H9 (cell line): Measurements from ENCODE around the gene GOLGA1. TPM values are rescaled to one million over a fixed set of nuclear protein-coding genes. Genes with fewer than 3 reads are reported as not detected.

Experiments used
- DNase-seq: peaks from one replicate; pipeline ENCODE4 v3.0.0-alpha.2; 2017
- H2AFZ ChIP-seq: one replicate; pipeline ENCODE4 v1.6.1; 2013; ENCODE audit warnings: mild to moderate bottlenecking, low read length, control low read depth, moderate library complexity
- H2AK5ac ChIP-seq: 2 replicates; pipeline ENCODE4 v1.6.1; 2013; ENCODE audit warnings: low read length, control low read depth, mixed read lengths; ENCODE audit not compliant: insufficient read length
- H2BK120ac ChIP-seq: one replicate; pipeline ENCODE4 v1.6.1; 2013; ENCODE audit warnings: low read depth, mild to moderate bottlenecking, low read length, control low read depth, inconsistent platforms; ENCODE audit not compliant: poor library complexity, severe bottlenecking
- H2BK12ac ChIP-seq: 2 replicates; pipeline ENCODE4 v1.6.1; 2013; ENCODE audit warnings: low read length, control low read depth, mixed read lengths, low read depth; ENCODE audit not compliant: insufficient read length
- H2BK15ac ChIP-seq: 2 replicates; pipeline ENCODE4 v1.6.1; 2013; ENCODE audit warnings: low read depth, low read length, control low read depth
- H2BK20ac ChIP-seq: one replicate; pipeline ENCODE4 v1.6.1; 2013; ENCODE audit warnings: low read depth, mild to moderate bottlenecking, low read length, control low read depth, inconsistent platforms; ENCODE audit not compliant: poor library complexity, severe bottlenecking
- H2BK5ac ChIP-seq: 2 replicates; pipeline ENCODE4 v1.6.1; 2013; ENCODE audit warnings: low read length, control low read depth, mixed read lengths; ENCODE audit not compliant: insufficient read length
- H3K14ac ChIP-seq: 2 replicates; pipeline ENCODE4 v1.6.1; 2013; ENCODE audit warnings: low read length, control low read depth; ENCODE audit not compliant: insufficient read depth
- H3K18ac ChIP-seq: 2 replicates; pipeline ENCODE4 v1.6.1; 2013; ENCODE audit warnings: low read depth, mild to moderate bottlenecking, mixed read lengths, low read length, control low read depth; ENCODE audit not compliant: insufficient read length
- H3K23ac ChIP-seq: 2 replicates; pipeline ENCODE4 v1.6.1; 2013; ENCODE audit warnings: low read length, control low read depth, mixed read lengths, low read depth; ENCODE audit not compliant: insufficient read length
- H3K23me2 ChIP-seq: 2 replicates; pipeline ENCODE4 v1.6.1; 2013; ENCODE audit warnings: low read depth, mild to moderate bottlenecking, mixed read lengths, low read length, control low read depth; ENCODE audit not compliant: insufficient read length, poor library complexity, severe bottlenecking
- H3K27ac ChIP-seq: 2 replicates; pipeline ENCODE4 v1.5.1; 2013; ENCODE audit warnings: low read length, control low read depth, mixed read lengths, low read depth; ENCODE audit not compliant: insufficient read length
- H3K27me3 ChIP-seq: 2 replicates; pipeline ENCODE4 v1.6.1; 2013; ENCODE audit warnings: low read length, control low read depth, inconsistent platforms; ENCODE audit not compliant: insufficient read depth
- H3K4ac ChIP-seq: 2 replicates; pipeline ENCODE4 v1.6.1; 2013; ENCODE audit warnings: low read depth, mild to moderate bottlenecking, control low read depth, inconsistent platforms, low read length, moderate library complexity
- H3K4me1 ChIP-seq: 2 replicates; pipeline ENCODE4 v1.6.1; 2013; ENCODE audit warnings: low read length, control low read depth, inconsistent platforms; ENCODE audit not compliant: insufficient read depth
- H3K4me2 ChIP-seq: 2 replicates; pipeline ENCODE4 v1.6.1; 2013; ENCODE audit warnings: low read length, control low read depth, mixed read lengths; ENCODE audit not compliant: insufficient read length, insufficient read depth
- H3K56ac ChIP-seq: 2 replicates; pipeline ENCODE4 v1.6.1; 2013; ENCODE audit warnings: low read depth, mild to moderate bottlenecking, mixed read lengths, low read length, control low read depth; ENCODE audit not compliant: insufficient read length
- H3K79me1 ChIP-seq: 2 replicates; pipeline ENCODE4 v1.6.1; 2013; ENCODE audit warnings: low read depth, mild to moderate bottlenecking, moderate library complexity, low read length, control low read depth, inconsistent platforms; ENCODE audit not compliant: insufficient read depth, poor library complexity, severe bottlenecking
- H3K79me2 ChIP-seq: 2 replicates; pipeline ENCODE4 v1.6.1; 2013; ENCODE audit warnings: low read length, control low read depth, inconsistent platforms; ENCODE audit not compliant: insufficient read depth
- H3K9ac ChIP-seq: 2 replicates; pipeline ENCODE4 v1.6.1; 2013; ENCODE audit warnings: low read length, control low read depth, mixed read lengths; ENCODE audit not compliant: insufficient read length; ENCODE audit errors: extremely low read depth
- H3K9me3 ChIP-seq: one replicate; pipeline ENCODE4 v1.6.1; 2013; ENCODE audit warnings: low read depth, low read length, inconsistent platforms; ENCODE audit not compliant: control insufficient read depth
- H3T11ph ChIP-seq: one replicate; pipeline ENCODE4 v1.6.1; 2013; ENCODE audit warnings: mild to moderate bottlenecking, low read length, control low read depth, inconsistent platforms
- H4K20me1 ChIP-seq: one replicate; pipeline ENCODE4 v1.6.1; 2013; ENCODE audit not compliant: control insufficient read depth, insufficient read length, insufficient read depth
- H4K5ac ChIP-seq: 2 replicates; pipeline ENCODE4 v1.6.1; 2013; ENCODE audit warnings: low read depth, mild to moderate bottlenecking, mixed read lengths, low read length, control low read depth; ENCODE audit not compliant: insufficient read length
- H4K8ac ChIP-seq: replicated peaks from 2 replicates; pipeline ENCODE4 v1.6.1; 2013; ENCODE audit warnings: low read length, control low read depth, mixed read lengths, low read depth; ENCODE audit not compliant: insufficient read length
- H4K91ac ChIP-seq: 2 replicates; pipeline ENCODE4 v1.6.1; 2013; ENCODE audit warnings: low read depth, mild to moderate bottlenecking, moderate library complexity, mixed read lengths, low read length, control low read depth; ENCODE audit not compliant: insufficient read length
- H3K27ac Mint-ChIP-seq, 3 experiments: 2 replicates in 2 of 3; 3 replicates in 1 of 3; pipeline ENCODE4 v1.8.0; 2020 to 2021; ENCODE audit warnings: mixed read lengths in 3 of 3, mild to moderate bottlenecking in 1 of 3, moderate library complexity in 1 of 3
- H3K27me3 Mint-ChIP-seq: 2 replicates; pipeline ENCODE4 v1.8.0; 2021; ENCODE audit warnings: low read depth, mild to moderate bottlenecking, moderate library complexity, mixed read lengths
- H3K36me3 Mint-ChIP-seq, 3 experiments: 2 replicates in 2 of 3; 3 replicates in 1 of 3; pipeline ENCODE4 v1.8.0; 2020 to 2021; ENCODE audit warnings: low read depth in 3 of 3, mixed read lengths in 3 of 3; ENCODE audit not compliant: insufficient read depth in 1 of 3
- H3K4me1 Mint-ChIP-seq, 2 experiments: 2 replicates each; pipeline ENCODE4 v1.8.0; 2020; ENCODE audit warnings: mixed read lengths in 2 of 2
- H3K4me3 Mint-ChIP-seq, 2 experiments: 2 replicates in 1 of 2; 3 replicates in 1 of 2; pipeline ENCODE4 v1.8.0; 2020 to 2021; ENCODE audit warnings: mild to moderate bottlenecking in 2 of 2, mixed read lengths in 2 of 2, moderate library complexity in 1 of 2
- H3K9me3 Mint-ChIP-seq, 2 experiments: 2 replicates in 1 of 2; 3 replicates in 1 of 2; pipeline ENCODE4 v1.8.0; 2020; ENCODE audit warnings: mild to moderate bottlenecking in 2 of 2, mixed read lengths in 2 of 2, moderate library complexity in 1 of 2
- WGBS: extraction: QIAGEN DNeasy Blood & Tissue Kit; methylation state at CpG from one replicate; pipeline ENCODE4 v1.1.7; 2013; ENCODE audit warnings: missing lambda C conversion rate, low lambda C conversion rate, mixed read lengths; ENCODE audit not compliant: insufficient read length; ENCODE audit errors: extremely low coverage; 5-methylcytosine and 5-hydroxymethylcytosine counted together
- total RNA-seq: library from RNA; stranded (reverse); gene quantifications from 2 replicates; pipeline ENCODE4 v1.2.1, GENCODE V29; 2021
- TF ChIP-seq, protein P1 (sequence below): fragments of 200-600 bp; sonication (generic); conservative IDR thresholded peaks from 3 replicates; pipeline ENCODE4 v1.8.0; 2021; ENCODE audit warnings: antibody characterized with exemption, mild to moderate bottlenecking

GOLGA1 gene
- total RNA-seq, 1 experiment from 2014 or later = 7.6 TPM

DNA sequence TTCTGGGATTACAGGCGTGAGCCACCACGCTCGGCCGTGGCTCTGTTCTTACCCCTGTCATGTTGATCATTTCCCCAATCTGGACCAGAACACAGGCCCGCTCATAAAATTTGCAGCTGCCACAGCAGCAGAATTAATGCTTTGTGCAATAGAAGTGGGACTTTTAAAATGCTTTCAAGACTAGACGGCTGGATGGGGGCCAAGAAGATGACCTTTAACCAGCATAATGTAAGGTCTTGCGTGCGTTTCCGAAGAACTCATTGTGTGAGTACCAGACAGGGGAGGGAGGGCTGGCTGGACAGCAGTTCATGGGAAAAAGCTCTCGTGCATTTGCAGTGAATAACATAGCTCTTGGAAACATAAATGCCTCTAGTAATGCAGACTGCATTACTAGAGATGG, 91.1 kb downstream of the GOLGA1 start:
- WGBS = no CpG with 5 or more reads among the region's 10 CpGs
- H3T11ph ChIP-seq = no peak overlapping the region
- Mint-ChIP-seq H3K27me3 (no peaks in the 10 kb centered on the region; the same call in 1 of the 2 replicates), H3K4me3 (no peak overlapping the region), H3K4me1 (peaks cover 4 to 16% of the 10 kb centered on the region in 2 experiments), H3K27ac (no peak overlapping the region; a peak in 1 of 7 replicates), H3K36me3 (no peaks in the 10 kb centered on the region; a peak in 1 of 7 replicates), H3K9me3 (no peaks in the 10 kb centered on the region)
- no peaks in the 10 kb centered on the region for H3K79me2 ChIP-seq
- no peaks in the 10 kb centered on the region for H4K20me1 ChIP-seq
- H3K27ac ChIP-seq = no peak overlapping the region
- no peak for DNase-seq
- no peak overlapping the region for H2AK5ac ChIP-seq
- no peak overlapping the region for H3K14ac ChIP-seq
- H2BK20ac ChIP-seq = no peak overlapping the region
- no peak overlapping the region for H2BK12ac ChIP-seq
- H3K79me1 ChIP-seq = no peaks in the 10 kb centered on the region
- no peak overlapping the region for H4K8ac ChIP-seq
- no peak overlapping the region for H3K4me2 ChIP-seq
- peaks cover 3% of the 10 kb centered on the region for H3K23me2 ChIP-seq
- H3K23ac ChIP-seq = no peak overlapping the region
- H3K4me1 ChIP-seq = peaks cover 3% of the 10 kb centered on the region; the same call in 1 of the 2 replicates
- no peak overlapping the region for H4K91ac ChIP-seq
- no peak overlapping the region for H2BK120ac ChIP-seq
- H3K4ac ChIP-seq = no peak overlapping the region
- H3K9ac ChIP-seq = no peak overlapping the region
- H4K5ac ChIP-seq = no peak overlapping the region
- no peak overlapping the region for H3K18ac ChIP-seq
- H2AFZ ChIP-seq = no peak overlapping the region
- H3K27me3 ChIP-seq = no peaks in the 10 kb centered on the region
- H2BK15ac ChIP-seq = no peak overlapping the region
- TF ChIP-seq, protein P1, sequence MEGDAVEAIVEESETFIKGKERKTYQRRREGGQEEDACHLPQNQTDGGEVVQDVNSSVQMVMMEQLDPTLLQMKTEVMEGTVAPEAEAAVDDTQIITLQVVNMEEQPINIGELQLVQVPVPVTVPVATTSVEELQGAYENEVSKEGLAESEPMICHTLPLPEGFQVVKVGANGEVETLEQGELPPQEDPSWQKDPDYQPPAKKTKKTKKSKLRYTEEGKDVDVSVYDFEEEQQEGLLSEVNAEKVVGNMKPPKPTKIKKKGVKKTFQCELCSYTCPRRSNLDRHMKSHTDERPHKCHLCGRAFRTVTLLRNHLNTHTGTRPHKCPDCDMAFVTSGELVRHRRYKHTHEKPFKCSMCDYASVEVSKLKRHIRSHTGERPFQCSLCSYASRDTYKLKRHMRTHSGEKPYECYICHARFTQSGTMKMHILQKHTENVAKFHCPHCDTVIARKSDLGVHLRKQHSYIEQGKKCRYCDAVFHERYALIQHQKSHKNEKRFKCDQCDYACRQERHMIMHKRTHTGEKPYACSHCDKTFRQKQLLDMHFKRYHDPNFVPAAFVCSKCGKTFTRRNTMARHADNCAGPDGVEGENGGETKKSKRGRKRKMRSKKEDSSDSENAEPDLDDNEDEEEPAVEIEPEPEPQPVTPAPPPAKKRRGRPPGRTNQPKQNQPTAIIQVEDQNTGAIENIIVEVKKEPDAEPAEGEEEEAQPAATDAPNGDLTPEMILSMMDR = no peak
- H3K56ac ChIP-seq = no peak overlapping the region
- no peaks in the 10 kb centered on the region for H3K9me3 ChIP-seq
- H2BK5ac ChIP-seq = no peak overlapping the region
